DND-41 (cell line): ENCODE results near the gene HDDC3.

Source experiments
- EZH2 ChIP-seq: IDR thresholded peaks from 3 replicates; pipeline ENCODE4 v1.6.1; 2012; ENCODE audit warnings: borderline replicate concordance, low read depth, mild to moderate bottlenecking, moderate library complexity, low read length, inconsistent platforms; ENCODE audit not compliant: severe bottlenecking
- TF ChIP-seq, protein P1 (sequence below): IDR thresholded peaks from 2 replicates; pipeline ENCODE4 v1.5.1; 2012; ENCODE audit warnings: borderline replicate concordance, low read length, moderate library complexity, mild to moderate bottlenecking; ENCODE audit not compliant: poor library complexity, severe bottlenecking; ENCODE audit errors: extremely low read depth

DNA sequence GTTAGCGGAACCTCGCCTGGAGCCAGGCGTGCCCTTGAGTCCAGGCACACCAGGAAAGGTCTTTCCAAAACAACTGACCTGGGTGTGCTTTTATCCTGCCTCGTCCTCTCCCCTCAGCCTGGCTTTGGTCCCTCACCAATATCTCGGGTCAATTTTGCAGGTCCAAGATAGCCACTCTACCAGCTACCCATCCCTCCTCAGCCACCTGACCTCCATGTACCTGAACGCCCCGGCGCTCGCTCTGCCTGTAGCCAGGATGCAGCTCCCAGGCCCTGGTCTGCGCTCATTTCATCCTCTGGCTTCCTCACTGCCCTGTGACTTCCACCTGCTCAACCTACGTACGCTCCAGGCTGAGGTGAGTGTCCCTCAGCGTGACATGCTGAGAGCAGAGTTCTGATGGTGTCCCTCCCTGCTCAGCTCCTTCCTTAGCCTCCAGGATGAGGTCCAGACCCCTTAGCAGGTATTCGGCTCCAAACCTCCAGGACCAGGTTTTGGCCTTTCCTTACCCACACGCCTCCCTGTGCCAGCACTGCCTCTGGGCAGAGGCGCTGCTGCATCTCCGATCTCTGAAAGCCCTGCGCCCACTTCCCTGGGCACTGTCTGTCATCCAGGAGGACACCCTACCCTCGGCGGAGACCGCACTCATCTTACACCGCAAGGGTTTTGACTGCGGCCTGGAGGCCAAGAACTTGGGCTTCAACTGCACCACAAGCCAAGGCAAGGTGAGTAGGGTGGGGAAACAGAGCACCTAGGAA lies 14.1 kb downstream of the HDDC3 start:
- TF ChIP-seq, protein P1, sequence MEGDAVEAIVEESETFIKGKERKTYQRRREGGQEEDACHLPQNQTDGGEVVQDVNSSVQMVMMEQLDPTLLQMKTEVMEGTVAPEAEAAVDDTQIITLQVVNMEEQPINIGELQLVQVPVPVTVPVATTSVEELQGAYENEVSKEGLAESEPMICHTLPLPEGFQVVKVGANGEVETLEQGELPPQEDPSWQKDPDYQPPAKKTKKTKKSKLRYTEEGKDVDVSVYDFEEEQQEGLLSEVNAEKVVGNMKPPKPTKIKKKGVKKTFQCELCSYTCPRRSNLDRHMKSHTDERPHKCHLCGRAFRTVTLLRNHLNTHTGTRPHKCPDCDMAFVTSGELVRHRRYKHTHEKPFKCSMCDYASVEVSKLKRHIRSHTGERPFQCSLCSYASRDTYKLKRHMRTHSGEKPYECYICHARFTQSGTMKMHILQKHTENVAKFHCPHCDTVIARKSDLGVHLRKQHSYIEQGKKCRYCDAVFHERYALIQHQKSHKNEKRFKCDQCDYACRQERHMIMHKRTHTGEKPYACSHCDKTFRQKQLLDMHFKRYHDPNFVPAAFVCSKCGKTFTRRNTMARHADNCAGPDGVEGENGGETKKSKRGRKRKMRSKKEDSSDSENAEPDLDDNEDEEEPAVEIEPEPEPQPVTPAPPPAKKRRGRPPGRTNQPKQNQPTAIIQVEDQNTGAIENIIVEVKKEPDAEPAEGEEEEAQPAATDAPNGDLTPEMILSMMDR, result no peak
- TF ChIP-seq EZH2, result no peak
